DMS53 treated with DMSO at 0.1 percent for 48 hours (cell line): ENCODE results near the gene PCSK7.
"Not testable (repeated sequence)": the region's sequence is repeated elsewhere in the genome, so short reads cannot be mapped to it uniquely, and the experiment has no call there.

Experiments used
- DNase-seq: peaks from one replicate; lab custom pipeline; 2025; ENCODE audit not compliant: unreplicated experiment; lab: John Stamatoyannopoulos, UW

Gene PCSK7

DNA sequence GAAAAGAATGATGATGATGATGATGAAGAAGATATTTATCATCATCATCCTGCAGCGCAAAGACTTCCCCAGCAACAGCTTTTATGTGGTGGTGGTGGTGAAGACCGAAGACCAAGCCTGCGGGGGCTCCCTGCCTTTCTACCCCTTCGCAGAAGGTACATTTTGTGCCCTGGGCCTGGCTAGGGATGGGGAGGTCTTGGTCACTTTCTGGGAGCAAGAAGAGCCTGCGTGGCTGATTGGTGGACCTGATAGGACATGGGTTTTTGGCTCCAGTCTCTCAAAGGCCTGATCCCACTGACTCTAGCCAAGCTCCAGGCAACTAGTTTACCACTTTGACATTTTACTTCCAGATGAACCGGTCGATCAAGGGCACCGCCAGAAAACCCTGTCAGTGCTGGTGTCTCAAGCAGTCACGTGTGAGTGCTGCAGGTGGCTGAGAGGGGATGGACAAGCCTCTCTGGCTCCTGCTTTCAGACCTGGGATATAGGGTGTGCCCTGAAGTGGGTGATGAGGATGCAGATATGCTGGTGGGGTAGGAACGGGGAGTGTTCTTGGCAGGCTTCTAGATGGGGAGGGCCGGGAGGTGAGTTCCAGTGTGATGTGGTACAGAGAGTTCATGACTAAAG is 48.0 kb downstream of the PCSK7 start:
- peak; percentile 95 for DNase-seq

DNA sequence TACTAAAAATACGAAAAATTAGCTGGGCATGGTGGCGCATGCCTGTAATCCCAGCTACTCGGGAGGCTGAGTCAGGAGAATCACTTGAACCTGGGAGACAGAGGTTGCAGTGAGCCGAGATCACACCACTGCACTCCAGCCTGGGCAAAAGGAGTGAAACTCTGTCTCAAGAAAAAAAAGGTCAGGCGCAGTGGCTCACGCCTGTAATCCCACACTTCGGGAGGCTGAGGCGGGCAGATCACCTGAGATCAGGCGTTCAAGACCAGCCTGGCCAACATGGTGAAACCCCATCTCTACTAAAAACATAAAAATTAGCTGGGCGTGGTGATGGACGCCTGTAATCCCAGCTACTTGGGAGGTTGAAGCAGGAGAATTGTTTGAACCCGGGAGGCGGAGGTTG is 48.7 kb downstream of the PCSK7 start:
- DNase-seq = not testable (repeated sequence)

DNA sequence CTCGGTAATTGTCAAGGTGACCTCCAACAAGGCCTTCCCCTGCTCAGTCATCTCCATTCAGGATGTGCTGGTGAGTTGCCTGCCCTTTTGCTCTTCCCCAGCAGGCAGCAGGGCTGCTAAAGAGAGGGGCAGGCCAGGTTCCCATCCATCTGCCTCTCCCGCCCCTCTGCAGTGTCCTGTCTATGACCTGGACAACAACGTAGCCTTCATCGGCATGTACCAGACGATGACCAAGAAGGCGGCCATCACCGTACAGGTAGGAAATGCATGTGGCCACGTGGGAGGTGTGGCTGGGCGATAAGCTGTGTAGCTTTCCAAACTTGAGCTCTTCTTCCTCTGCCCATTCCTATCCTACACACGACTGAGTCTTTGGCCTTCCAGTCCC is 49.3 kb downstream of the PCSK7 start:
- no peak for DNase-seq

DNA sequence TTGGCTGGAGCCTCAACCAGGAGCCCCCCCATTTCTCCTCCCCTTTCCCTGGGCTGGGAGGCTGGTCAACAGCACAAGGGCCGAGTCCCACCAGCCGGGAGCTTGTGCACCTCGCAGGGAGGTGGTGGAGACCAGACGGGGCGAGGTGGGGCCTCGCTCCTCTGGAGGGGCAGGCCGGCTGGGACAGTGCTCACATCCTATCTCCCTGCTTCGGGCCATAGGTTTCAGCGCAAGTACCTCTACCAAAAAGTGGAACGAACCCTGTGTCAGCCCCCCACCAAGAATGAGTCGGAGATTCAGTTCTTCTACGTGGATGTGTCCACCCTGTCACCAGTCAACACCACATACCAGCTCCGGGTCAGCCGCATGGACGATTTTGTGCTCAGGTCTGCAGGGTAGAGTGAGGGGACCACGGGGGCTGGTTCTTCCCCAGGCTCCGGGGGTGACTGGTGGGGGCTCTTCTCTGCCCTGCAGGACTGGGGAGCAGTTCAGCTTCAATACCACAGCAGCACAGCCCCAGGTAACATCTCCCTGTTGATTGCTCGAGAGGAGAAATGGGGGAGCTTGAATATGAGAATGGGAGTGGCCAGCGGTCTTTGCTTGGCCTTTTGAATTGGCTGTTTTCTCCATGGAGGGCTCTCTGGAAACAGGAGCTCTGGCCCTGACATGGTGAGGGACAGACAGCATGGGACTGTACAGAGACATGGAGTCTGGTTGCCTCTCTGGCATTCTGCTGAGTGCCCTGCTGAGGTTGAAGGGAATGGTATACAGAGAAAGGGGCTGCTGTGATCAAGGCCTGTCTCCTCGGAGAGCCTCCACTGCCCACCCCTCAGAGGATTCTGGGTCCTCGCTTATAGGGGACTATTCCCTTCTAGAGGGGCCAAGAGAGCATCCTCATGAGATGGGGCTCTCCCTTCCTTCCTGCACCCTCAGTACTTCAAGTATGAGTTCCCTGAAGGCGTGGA is 50.0 kb downstream of the PCSK7 start:
- no peak for DNase-seq

DNA sequence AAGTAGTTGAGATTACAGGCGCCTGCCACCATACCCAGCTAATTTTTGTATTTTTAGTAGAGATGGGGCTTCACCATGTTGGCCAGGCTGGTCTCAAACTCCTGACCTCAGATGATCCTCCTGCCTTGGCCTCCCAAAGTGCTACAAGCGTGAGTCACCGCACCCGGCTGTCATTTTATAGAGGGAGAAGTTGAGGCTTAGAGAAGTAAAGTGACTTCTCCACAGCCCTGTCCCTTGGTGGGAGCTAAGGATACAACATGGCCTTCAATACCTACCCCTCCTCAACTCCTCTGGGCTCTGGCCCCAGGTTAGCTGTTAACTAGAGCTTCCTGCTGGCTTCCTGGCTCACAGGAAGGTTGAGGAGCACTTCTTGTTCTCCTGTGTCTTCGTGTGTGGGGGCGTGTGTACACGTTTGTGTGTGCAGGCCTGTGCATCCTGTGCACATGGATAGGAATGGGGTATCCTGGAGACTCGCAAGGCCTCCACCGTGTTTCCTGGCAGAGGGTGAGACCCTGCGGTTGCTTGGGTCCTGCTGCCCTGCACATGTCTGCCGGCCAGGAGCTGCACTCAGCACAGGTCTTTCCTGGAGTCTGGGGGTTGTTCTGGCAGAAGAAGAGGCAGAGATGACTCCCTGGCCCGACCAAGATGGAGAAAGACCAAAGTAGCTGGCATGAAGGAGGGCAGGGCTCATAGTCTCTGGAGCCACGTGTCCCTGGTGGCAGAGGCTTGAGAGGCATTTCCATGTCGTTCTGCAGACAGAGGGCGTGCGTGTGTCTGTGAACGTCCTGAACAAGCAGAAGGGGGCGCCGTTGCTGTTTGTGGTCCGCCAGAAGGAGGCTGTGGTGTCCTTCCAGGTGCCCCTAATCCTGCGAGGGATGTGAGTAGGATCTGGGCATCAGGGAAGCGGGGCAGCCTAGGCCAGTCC is 51.0 kb downstream of the PCSK7 start:
- DNase-seq = peak; percentile 57

DNA sequence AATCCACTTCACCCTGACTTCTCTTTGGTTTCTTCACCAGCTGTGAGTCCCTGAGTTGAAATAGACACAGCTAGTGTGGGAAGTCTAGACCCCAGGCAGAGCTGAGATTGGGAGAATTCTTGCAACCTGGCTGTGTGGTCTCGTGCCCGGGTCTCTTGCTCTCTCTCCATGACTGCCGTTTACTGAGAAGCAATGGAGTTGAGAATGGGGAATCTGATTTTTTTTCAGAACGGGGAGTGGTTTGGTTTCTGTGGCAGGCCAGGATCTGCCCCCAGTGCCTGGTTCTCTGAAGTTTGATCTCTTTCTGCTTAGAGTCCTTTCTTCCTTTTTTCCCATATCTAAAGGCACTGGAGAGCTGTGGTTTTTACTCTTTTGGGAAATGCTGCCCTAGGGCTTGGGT is 51.9 kb downstream of the PCSK7 start:
- no peak for DNase-seq

DNA sequence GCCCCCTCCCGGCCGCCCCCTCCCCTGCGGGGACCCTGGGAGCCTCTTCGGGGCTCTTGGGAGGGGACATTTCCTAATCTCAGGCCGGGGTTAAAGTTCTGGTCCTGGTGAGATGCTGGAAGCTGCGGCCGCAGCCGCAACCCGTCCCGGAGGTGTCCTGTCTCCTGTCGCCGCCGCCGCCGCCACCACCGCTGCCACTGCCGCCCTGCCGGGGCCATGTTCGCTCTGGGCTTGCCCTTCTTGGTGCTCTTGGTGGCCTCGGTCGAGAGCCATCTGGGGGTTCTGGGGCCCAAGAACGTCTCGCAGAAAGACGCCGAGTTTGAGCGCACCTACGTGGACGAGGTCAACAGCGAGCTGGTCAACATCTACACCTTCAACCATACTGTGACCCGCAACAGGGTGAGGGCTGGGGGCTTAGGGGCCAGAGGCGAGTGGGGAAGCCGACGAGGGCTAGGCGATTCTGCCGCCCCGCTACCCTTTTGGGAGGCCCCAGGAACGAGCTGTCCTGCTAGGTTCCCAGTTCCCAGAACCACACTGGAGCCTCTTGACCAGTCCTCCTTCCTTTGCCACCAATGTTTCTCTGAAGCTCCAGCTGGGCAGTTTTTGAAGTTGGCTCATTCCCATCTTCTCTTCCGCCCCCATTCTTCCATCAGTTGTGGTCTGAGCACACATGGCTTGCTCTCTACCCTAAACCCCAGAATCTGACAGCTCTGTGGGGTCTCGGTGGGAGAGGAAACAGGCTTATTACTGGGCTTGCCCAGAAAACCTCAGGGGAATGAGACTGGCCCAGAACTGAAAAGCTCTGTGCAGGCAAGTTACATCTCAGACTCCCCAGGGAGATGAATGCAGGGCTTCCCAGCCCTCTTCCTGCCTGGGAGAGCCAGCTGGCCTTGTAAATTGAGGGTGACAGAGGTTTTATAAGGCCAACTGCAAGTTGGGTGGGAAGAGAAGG is 52.5 kb downstream of the PCSK7 start:
- peak; percentile 21 for DNase-seq

DNA sequence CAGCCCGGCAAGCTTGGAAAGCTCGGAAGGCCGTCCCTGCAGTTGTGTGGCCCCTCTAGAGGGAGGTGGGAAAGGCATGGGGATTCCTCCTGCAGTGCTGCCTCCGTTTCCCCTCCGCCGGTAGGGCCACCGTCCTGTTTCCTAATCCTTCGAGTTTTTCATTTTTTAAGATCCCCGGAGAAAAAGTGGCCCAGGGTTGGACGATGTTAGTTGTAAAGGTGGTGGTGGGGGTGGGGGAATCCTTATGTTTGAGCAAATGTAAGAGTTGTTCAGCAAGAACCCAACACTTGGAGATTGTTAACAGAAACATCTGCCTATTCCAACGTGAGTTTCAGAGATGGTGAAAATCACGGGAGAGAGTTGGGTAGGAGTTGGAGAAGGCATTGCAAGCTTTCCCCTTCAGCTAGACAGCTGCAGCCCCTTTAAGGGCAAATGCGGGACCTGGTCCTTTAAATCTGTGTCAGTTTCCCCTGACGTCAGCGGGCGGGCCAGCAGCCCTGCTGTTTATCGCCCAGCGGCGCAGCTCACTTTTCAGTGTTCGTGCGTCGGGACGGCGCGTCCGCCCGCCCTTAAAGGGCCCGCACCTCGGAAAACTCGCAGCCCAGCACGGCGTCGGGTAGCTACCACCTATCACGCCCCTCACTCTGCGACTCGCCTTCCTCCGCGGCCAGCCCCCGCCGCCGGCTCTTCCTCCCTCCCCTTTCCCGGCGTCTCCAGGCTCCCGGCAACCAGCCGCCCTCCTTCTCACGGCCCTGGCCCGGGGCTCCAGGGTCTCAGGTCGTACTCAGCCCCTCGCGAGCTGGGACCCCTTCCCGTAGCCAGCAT is 53.5 kb downstream of the PCSK7 start, which contains the start of gene SIDT2:
TSS of gene SIDT2 (plus strand) at position 534 of the 825 bp plus-strand sequence. CDS start 521 bp downstream, outside the sequence.
- peak; percentile 82 for DNase-seq

DNA sequence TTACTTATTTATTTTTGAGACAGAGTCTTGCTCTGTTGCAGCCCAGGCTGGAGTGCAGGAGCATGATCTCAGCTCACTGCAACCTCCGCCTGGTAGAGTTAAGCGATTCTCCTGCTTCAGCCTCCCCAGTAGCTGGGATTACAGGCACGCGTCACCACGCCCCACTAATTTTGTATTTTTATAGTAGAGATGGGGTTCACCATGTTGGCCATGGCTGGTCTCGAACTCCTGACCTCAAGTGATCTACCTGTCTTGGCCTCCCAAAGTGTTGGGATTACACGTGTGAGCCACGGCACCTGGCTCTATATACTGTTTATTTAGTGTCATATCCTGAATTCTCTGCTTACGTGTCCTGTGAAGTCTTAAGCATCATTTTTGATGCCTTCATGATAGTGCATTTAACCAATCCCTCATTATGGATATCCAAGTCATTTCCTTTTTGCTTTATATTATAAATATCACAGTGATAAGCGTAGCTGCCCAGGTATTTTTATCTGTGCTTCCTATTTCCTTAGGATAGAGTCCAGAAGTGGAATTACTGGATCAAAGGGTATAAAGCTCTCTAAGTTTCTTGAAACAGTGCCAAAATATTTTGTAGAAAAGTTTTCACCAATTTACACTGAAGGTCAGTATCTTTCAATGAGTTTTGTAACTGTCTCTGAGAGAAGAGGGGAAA is 54.2 kb downstream of the PCSK7 start:
- peak; percentile 28 for DNase-seq

DNA sequence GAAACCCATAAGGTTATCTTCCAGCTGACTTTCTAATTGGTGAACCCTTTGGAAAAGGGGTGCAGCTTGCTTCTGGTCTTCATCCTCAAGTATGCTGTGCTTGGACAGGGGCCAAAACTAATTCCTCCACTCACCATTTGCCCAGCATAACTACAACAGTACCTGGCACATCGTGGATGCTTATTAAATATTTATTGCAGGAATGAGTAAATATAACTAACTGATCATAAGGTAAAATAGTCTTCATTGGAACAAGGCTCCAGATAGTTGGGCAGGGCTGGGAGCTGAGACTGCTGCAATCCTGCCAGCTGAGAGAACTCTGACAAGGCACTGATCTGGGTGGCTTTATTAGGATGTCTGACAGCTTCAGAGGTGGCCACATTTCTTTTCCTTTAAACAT is 55.7 kb downstream of the PCSK7 start:
- DNase-seq = no peak

DNA sequence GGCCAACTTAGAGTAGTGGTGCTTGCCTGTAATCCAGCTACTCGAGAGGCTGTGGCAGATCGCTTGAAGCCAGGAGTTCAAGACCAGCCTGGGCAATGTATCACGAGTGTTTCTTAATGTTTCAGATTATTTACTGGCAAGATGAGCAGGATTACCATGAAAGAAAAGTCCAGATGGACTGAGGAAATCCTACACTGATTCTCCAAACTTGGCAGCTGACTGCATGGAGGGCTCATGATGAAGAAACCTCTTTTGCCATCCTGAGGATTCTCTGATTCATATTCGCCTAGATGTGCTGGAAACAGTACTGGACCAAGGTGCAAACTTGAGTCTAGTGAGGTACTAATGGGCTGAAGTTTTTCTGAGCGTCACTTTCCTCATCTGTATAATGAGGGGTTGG is 56.1 kb downstream of the PCSK7 start:
- no peak for DNase-seq

DNA sequence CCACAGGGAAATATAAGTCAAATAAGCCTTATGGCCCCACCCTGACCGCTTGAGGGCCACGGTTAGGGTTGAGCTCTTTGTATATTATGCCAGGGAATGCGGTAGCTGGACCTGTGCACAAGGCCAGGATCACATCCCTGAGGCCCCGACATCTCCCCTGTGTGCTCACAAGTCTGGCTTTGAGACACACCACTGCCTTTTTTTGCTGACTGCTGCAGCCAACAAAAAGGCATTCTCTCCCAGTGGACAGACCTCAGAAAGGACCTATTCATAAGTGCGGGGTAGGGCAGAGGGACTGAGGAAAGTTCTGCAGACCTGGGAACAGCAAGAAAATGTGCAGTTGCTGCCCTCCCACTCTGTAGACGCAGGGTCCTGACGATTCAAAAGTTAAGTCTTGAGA is 56.8 kb downstream of the PCSK7 start:
- DNase-seq = no peak

DNA sequence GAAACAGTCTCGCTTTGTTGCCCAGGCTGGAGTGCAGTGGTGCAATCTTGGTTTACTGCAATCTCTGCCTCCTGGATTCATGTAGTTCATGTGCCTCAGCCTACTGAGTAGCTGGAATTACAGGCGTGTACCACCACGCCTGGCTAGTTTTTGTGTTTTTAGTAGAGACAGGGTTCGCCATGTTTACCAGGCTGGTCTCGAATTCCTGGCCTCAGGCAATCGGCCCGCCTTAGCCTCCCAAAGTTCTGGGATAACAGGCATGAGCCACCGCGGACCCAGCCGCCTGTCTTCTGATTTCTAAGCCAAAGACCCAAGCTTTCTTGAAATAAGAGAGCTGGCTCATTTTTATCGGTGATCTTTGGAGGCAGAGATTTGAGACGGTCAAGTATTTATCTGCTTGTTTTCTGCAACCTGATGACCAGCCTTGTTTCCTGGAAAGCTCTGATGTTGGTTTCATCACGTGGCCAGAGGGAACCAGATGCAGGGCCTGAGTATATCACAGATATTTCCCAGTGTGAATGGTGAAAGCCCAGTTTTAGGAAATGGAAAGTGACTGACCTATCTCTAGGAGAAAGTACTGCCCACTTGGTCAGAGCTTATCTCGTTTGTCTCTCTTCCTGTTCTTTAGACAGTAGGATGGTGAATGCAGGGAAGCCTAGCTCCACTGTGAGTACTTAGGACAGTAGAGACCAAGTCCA is 59.0 kb downstream of the PCSK7 start:
- DNase-seq = no peak

DNA sequence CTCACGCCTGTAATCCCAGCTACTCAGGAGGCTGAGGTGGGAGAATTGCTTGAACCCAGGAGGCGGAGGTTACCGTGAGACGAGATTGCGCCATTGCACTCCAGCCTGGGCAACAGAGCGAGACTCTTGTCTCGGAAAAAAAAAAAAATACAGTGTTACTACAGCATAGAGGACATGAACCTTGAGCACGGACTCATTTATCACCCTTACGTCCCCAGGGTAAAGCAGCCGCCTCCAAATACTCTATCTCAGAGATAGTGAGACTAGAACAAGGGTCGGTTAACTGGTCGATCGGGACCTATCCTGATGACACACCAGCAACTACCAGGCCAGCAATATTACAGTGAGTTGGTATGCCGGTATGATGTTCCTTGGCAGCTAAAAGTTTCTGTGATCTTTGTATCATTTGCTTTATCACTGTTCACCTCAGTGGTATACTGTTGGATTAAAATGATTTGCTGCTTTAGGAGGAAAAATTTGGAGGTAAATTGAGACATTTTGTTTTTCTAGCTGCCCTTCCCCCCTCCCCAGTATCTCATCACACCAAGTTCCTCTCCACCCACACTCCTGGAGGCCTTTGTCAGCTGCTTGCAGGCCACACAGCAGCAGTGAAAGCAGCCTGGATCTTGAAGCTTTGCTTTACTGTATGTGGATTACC is 60.3 kb downstream of the PCSK7 start:
- DNase-seq = no peak

DNA sequence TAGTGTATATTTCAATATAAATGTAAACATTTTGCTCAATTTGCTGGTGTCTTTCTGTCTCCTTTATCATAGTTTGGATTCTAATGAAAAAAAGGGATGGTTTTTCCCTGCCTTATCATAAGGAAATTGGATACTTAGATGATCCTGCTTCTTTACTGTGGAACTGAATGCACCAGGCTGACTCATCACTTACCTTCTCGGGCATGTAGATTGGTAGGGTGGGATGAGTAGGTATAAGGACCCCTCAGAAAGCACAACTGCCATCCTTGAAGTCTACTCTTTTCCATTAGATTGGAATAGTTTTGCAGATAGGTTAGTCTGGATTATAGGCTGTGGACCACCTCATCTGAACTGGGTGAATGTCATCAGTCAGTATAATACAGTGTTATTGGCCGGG is 60.9 kb downstream of the PCSK7 start:
- no peak for DNase-seq

DNA sequence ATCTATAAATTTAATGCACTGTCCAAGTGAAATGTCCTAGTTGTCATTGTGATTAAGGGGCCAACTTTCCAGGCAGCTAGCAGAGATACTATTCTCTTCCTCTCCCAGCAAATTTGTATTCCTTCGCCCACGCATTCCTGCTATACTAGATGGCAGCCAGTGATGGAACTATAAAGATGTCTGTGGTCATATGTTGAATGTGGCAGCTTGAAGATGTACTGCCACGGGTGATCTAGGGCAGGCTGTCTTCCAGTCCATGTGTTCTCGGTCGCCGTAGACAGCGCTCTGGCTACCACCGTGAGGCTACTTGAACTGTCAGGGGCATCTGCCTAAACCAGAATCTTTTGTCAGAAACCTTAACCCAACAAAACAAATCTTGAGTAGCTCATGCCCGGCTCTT is 61.7 kb downstream of the PCSK7 start:
- DNase-seq = no peak

DNA sequence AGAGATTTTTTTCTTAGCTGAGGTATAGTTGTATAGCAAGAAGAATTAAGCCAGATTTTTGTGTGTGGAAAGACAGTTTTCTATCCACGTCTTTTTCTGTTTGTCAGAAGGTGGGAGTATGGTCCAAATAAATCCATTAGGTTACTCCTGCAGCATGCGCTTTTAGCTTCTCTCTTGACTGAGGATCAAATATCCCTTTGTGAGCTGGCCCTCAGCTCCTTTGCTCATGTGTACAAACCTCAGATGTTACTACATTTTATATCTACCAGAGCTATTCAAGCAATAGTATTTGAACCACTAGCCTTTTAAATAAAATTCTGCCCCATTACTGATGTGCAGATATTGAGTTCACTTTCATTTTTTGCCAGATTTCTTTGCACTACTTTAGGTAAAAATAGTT is 62.1 kb downstream of the PCSK7 start:
- DNase-seq = no peak

DNA sequence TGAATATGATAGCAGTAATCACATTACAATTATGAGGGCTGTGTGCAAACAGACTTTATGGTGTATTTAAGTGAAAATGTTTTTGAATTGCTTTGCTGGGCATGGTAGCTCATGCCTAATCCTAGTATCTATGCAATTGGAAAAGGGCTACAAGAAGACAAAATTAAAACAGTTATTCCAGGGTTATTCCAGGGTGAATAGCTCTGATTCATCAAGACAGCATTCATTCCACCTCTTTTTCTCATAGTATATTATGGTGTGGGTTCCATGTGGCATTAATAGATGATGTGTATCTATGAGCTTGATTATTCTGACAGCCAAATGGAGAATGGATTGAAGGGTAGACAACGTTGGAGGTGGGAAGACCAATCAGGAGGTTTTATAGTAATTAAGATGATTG is 65.4 kb downstream of the PCSK7 start:
- no peak for DNase-seq
